ENCODE data around the gene SLC13A3. TPM values are rescaled to one million over a fixed set of nuclear protein-coding genes. Genes with fewer than 3 reads are reported as not detected.

SLC13A3 gene
- total and polyA plus RNA-seq, 4 donors, result 1.1 to 2.4 (median 2.0) TPM

DNA sequence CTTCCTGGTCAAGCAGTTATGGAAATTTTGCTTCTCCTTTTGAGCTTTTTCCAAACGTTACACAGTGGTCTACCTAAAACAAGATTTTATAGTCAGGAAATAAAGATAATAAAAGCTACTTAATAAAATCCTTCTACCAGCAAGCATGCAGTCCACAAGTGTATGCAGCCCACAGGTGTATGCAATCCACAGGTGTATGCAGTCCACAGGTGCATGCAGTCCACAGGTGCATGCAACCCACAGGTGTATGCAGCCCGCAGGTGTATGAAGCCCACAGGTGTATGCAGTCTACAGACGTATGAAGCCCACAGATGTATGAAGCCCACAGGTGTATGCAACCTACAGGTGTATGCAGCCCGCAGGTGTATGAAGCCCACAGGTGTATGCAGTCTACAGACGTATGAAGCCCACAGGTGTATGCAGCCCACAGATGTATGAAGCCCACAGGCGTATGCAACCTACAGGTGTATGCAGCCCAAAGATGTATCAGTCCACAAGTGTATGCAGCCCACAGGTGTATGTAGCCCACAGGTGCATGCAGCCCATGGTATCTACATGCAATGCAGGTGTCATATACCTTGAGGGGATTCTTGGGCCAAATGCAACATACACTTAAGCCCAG, 74.4 kb downstream of the SLC13A3 start:
- no peak overlapping the region for H3K9ac ChIP-seq (ENCODE audit: insufficient read depth in 1 of 2, low read length in 2 of 2)
- ATAC-seq (ENCODE audit: insufficient read depth, low FRiP score) (no peak), DNase-seq (no peak)
- H3K27ac ChIP-seq (ENCODE audit: low read depth in 1 of 2, low read length in 1 of 2), result no peak overlapping the region
- no peak for TF ChIP-seq CTCF (IDR thresholded peaks at IDR 0.05; ENCODE audit: control extremely low read depth, extremely low read depth)
- H3K27me3 ChIP-seq (ENCODE audit: control insufficient read depth in 3 of 3, insufficient read depth in 3 of 3, low read length in 2 of 3), result no peaks in the 10 kb centered on the region
- WGBS, 2 donors, result 81 to 87% methylated on average over 6 of the region's 6 CpGs
- H3K4me1 ChIP-seq (ENCODE audit: control insufficient read depth in 5 of 5, insufficient read depth in 5 of 5, low read length in 5 of 5), result peaks cover 0 to 7% (median 0%) of the 10 kb centered on the region in 5 donors
- H3K9me3 ChIP-seq (ENCODE audit: control insufficient read depth in 4 of 4, insufficient read depth in 3 of 4, low read length in 3 of 4), result no peaks in the 10 kb centered on the region
- H3K4me3 ChIP-seq, result no peak overlapping the region
- H3K36me3 ChIP-seq (ENCODE audit: control insufficient read depth in 4 of 4, insufficient read depth in 4 of 4, low read length in 4 of 4), result no peaks in the 10 kb centered on the region

- no peaks in the 10 kb centered on the region for H3K36me3 ChIP-seq (ENCODE audit: control insufficient read depth in 4 of 4, insufficient read depth in 4 of 4, low read length in 4 of 4)
- TF ChIP-seq CTCF (IDR thresholded peaks at IDR 0.05; ENCODE audit: control extremely low read depth, extremely low read depth), result no peak
- no peaks in the 10 kb centered on the region for H3K9me3 ChIP-seq (ENCODE audit: control insufficient read depth in 4 of 4, insufficient read depth in 3 of 4, low read length in 3 of 4)
- ATAC-seq (ENCODE audit: insufficient read depth, low FRiP score), result no peak
- no peak for DNase-seq
- H3K4me1 ChIP-seq (ENCODE audit: control insufficient read depth in 5 of 5, insufficient read depth in 5 of 5, low read length in 5 of 5), result peaks cover 0 to 13% (median 0%) of the 10 kb centered on the region in 5 donors
- H3K4me3 ChIP-seq, result no peak overlapping the region
- H3K27me3 ChIP-seq (ENCODE audit: control insufficient read depth in 3 of 3, insufficient read depth in 3 of 3, low read length in 2 of 3), result no peaks in the 10 kb centered on the region
- H3K27ac ChIP-seq (ENCODE audit: low read depth in 1 of 2, low read length in 1 of 2), result no peak overlapping the region
- no peak overlapping the region for H3K9ac ChIP-seq (ENCODE audit: insufficient read depth in 1 of 2, low read length in 2 of 2)
- whole genome bisulfite sequencing, 2 donors, result 34 to 49% methylated on average over 9 of the region's 9 CpGs
Measured at GRCh38 chr20:46575937-46576461, 75.3 kb downstream of the SLC13A3 start.

DNA sequence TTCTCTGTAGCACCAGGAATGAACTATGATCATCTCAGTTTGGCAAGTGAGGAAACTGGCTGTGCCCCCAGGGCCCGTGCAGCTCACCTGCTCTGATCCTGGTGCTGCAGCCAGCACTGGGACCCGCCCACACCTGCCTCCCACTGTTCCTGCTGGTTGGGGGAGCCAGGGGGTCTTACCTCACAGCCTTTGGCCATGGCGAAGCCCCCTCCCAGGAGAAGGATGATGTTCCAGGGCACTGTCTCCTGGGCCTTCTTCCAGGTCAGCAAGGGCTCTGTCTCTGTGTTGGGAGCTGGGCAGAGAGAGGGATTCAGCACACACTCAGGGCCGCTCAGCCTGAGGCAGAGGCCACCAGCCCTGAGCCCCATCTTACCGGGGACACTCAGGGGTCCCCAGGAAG, 75.9 kb downstream of the SLC13A3 start:
- WGBS, 2 donors, result 81 to 83% methylated on average over 5 of the region's 5 CpGs
- ATAC-seq (ENCODE audit: insufficient read depth, low FRiP score), result no peak
- Histone ChIP-seq H3K4me3 (no peak overlapping the region), H3K9ac (ENCODE audit: insufficient read depth in 1 of 2, low read length in 2 of 2) (no peak overlapping the region), H3K36me3 (ENCODE audit: control insufficient read depth in 4 of 4, insufficient read depth in 4 of 4, low read length in 4 of 4) (no peaks in the 10 kb centered on the region), H3K9me3 (ENCODE audit: control insufficient read depth in 4 of 4, insufficient read depth in 3 of 4, low read length in 3 of 4) (no peaks in the 10 kb centered on the region), H3K4me1 (ENCODE audit: control insufficient read depth in 5 of 5, insufficient read depth in 5 of 5, low read length in 5 of 5) (peaks cover 0 to 13% (median 0%) of the 10 kb centered on the region in 5 donors), H3K27me3 (ENCODE audit: control insufficient read depth in 3 of 3, insufficient read depth in 3 of 3, low read length in 2 of 3) (no peaks in the 10 kb centered on the region), H3K27ac (ENCODE audit: low read depth in 1 of 2, low read length in 1 of 2) (no peak overlapping the region)
- DNase-seq, result no peak
- no peak for TF ChIP-seq CTCF (IDR thresholded peaks at IDR 0.05; ENCODE audit: control extremely low read depth, extremely low read depth)
